MCF 10A (cell line): Measurements from ENCODE around the gene FOXL2NB. TPM values are rescaled to one million over a fixed set of nuclear protein-coding genes. Genes with fewer than 3 reads are reported as not detected.

Source experiments
- BruUV-seq: library from RNA; stranded (reverse); fragments of 400-500 nt; replicated peaks from 2 replicates; lab custom pipeline; 2021; lab: Mats Ljungman, UMichigan
- CTCF ChIA-PET: fragments of 300-600 bp; sonication (Branson Sonifier 250); formaldehyde crosslinking; extraction: SDS; loops from one replicate; lab custom pipeline; 2021; ENCODE audit warnings: antibody characterized with exemption, inconsistent platforms; lab: Yijun Ruan, JAX
- POLR2A ChIA-PET: fragments of 300-600, 350-650 bp; sonication (Branson Sonifier 250); formaldehyde crosslinking; extraction: SDS; loops from one replicate; lab custom pipeline; 2020; ENCODE audit warnings: antibody characterized with exemption, inconsistent platforms; lab: Yijun Ruan, JAX
- DNase-seq: peaks from one replicate; pipeline ENCODE4 v3.0.0-alpha.2; 2018; ENCODE audit not compliant: unreplicated experiment
- H3K27ac Mint-ChIP-seq: one replicate; pipeline ENCODE4 v1.8.0; 2022; ENCODE audit warnings: mild to moderate bottlenecking, low read depth, mixed read lengths; ENCODE audit not compliant: unreplicated experiment
- H3K27me3 Mint-ChIP-seq: one replicate; pipeline ENCODE4 v1.8.0; 2022; ENCODE audit warnings: mixed read lengths; ENCODE audit not compliant: insufficient read depth, unreplicated experiment
- H3K36me3 Mint-ChIP-seq: one replicate; pipeline ENCODE4 v1.8.0; 2022; ENCODE audit warnings: mild to moderate bottlenecking, moderate library complexity, mixed read lengths; ENCODE audit not compliant: insufficient read depth, unreplicated experiment
- H3K4me1 Mint-ChIP-seq: one replicate; pipeline ENCODE4 v1.8.0; 2022; ENCODE audit warnings: mixed read lengths; ENCODE audit not compliant: insufficient read depth, unreplicated experiment
- H3K4me3 Mint-ChIP-seq: one replicate; pipeline ENCODE4 v1.8.0; 2022; ENCODE audit warnings: mild to moderate bottlenecking, moderate library complexity, mixed read lengths; ENCODE audit not compliant: unreplicated experiment
- H3K9me3 Mint-ChIP-seq: one replicate; pipeline ENCODE4 v1.8.0; 2022; ENCODE audit warnings: mixed read lengths; ENCODE audit not compliant: unreplicated experiment
- CTCF ChIP-seq: fragments of 200-600 bp; IDR thresholded peaks from one replicate; pipeline ENCODE4 v1.8.0; 2022; ENCODE audit warnings: antibody characterized with exemption, mild to moderate bottlenecking; ENCODE audit not compliant: unreplicated experiment
- intact Hi-C: fragments of 100-400 bp; cut with micrococcal nuclease; formaldehyde crosslinking; loops from 2 replicates; pipeline ENCODE4 v1.14.1; 2022
- total RNA-seq: library from RNA; stranded (reverse); gene quantifications from 2 replicates; pipeline ENCODE4 v1.2.3, GENCODE V29; 2022

The FOXL2NB gene
- total RNA-seq, 1 experiment from 2014 or later = 0.14 TPM

- BruUV-seq = no TSS peak
- H3K4me1 Mint-ChIP-seq = no peaks in the 10 kb centered on the region
- H3K9me3 Mint-ChIP-seq = no peaks in the 10 kb centered on the region
- peaks cover 99% of the 10 kb centered on the region for H3K27me3 Mint-ChIP-seq
- TF ChIP-seq CTCF = no peak
- no peak for DNase-seq
- intact Hi-C loops = no loop called here
- no peak overlapping the region for H3K4me3 Mint-ChIP-seq
- no peaks in the 10 kb centered on the region for H3K36me3 Mint-ChIP-seq
- POLR2A ChIA-PET = no interaction called here
- no peak overlapping the region for H3K27ac Mint-ChIP-seq
- CTCF ChIA-PET = no interaction called here
These were observed 48.7 kb downstream of the FOXL2NB start for GRCh38 chr3:138995706-138996105.

Other genes with a start within 250 kb of the FOXL2NB start
- gene PIK3CB, start 112.3 kb upstream of the FOXL2NB start, total RNA-seq = 21.0 and 21.1 TPM in 2 replicates
- gene FOXL2, start 80 bp upstream of the FOXL2NB start, total RNA-seq = 0.17 and 0.30 TPM in 2 replicates
- not detected in 2 replicates for gene PRR23A, start 59.1 kb downstream of the FOXL2NB start, total RNA-seq
- gene PRR23B, start 73.7 kb downstream of the FOXL2NB start, total RNA-seq = not detected in 2 replicates
- gene PRR23C, start 97.7 kb downstream of the FOXL2NB start, total RNA-seq = not detected in 2 replicates